ENCODE measurements around the gene ITGA5. TPM values are rescaled to one million over a fixed set of nuclear protein-coding genes. Genes with fewer than 3 reads are reported as not detected.

ITGA5 gene
- total and polyA plus RNA-seq, 2 of the 13 experiments (the other 11 are each of a cell fraction or from before 2014, with no cell fraction given) = 0.20 to 0.40 TPM

GRCh38 chr12:54371328-54372112 lies 47.5 kb downstream of the ITGA5 start:
- DNase-seq (ENCODE audit: low spot score) (no peak), ATAC-seq (no peak), FAIRE-seq (no peak)
- Histone ChIP-seq H2AFZ (ENCODE audit: low read length) (no peak overlapping the region), H3K4me3 (replicated peaks in 1 of 3; ENCODE audit: insufficient read depth in 1 of 3, low read depth in 2 of 3, low read length in 3 of 3) (no peak overlapping the region), H4K20me1 (ENCODE audit: insufficient read depth, low read length) (no peaks in the 10 kb centered on the region), H3K79me2 (ENCODE audit: insufficient read depth, low read length) (no peaks in the 10 kb centered on the region), H3K4me2 (ENCODE audit: low read depth, low read length) (no peak overlapping the region), H3K9ac (ENCODE audit: insufficient read depth, low read depth, low read length) (no peak overlapping the region), H3K9me3 (ENCODE audit: low read length) (no peaks in the 10 kb centered on the region), H3K4me1 (ENCODE audit: insufficient read depth, low read length) (peaks cover 21% of the 10 kb centered on the region), H3K27me3 (ENCODE audit: control insufficient read depth in 1 of 2, insufficient read depth in 2 of 2, low read length in 2 of 2) (peaks cover 1 to 15% of the 10 kb centered on the region in 2 experiments; a peak in 2 of 5 replicates), H3K36me3 (replicated peaks in 1 of 2; ENCODE audit: control insufficient read depth in 1 of 2, insufficient read depth in 2 of 2, low read length in 2 of 2) (no peaks in the 10 kb centered on the region), H3K27ac (ENCODE audit: extremely low read length, insufficient read depth, low read length) (no peak overlapping the region)
- ChIA-PET POLR2A (no interaction called here), CTCF (ENCODE audit: low intra/inter-chr PET ratio, low total read pairs) (interaction anchor here (3.9 kb wide), 1 partner anchor 8 kb away, joined by 27 read pairs; no protein-coding TSS in a partner anchor)
- TF ChIP-seq ZFP41 (CRISPR knock-in tag; IDR thresholded peaks at IDR 0.05; ENCODE audit: borderline replicate concordance) (no peak), ZNF558 (CRISPR knock-in tag; IDR thresholded peaks at IDR 0.05; ENCODE audit: borderline replicate concordance) (no peak), ZNF772 (CRISPR knock-in tag; IDR thresholded peaks at IDR 0.05) (no peak), DPF2 (CRISPR knock-in tag; IDR thresholded peaks at IDR 0.05; ENCODE audit: borderline replicate concordance, low read depth) (no peak), MTERF4 (CRISPR knock-in tag; IDR thresholded peaks at IDR 0.05) (no peak), NR2F2 (IDR thresholded peaks at IDR 0.05; ENCODE audit: borderline replicate concordance, low read depth) (no peak)
- in situ Hi-C loops (cut with HindIII; ENCODE audit: extremely low pct_ligation_motif_present, low pct_unique_long_range_greater_than_20kb) = loop anchor here (10.0 kb wide), 1 partner anchor 377 kb away; no protein-coding TSS in a partner anchor
- intact Hi-C loops (cut with micrococcal nuclease; ENCODE audit: unreplicated experiment) = no loop called here
- no TSS peak for BruUV-seq (replicated peaks)
- 54% methylated on average over 4 of the region's 5 CpGs for WGBS (ENCODE audit: low lambda C conversion rate)
